Neural progenitor cell (in vitro differentiated cells): Measurements from ENCODE around the gene MAPRE3.

Source experiments
- EZH2 ChIP-seq: fragments of 200-600 bp; sonication (generic); IDR thresholded peaks from 2 replicates; pipeline ENCODE4 v1.6.1; 2017; ENCODE audit warnings: antibody characterized with exemption, mild to moderate bottlenecking, moderate library complexity
- TF ChIP-seq, protein P1 (sequence below): fragments of 200-600 bp; sonication (generic); IDR thresholded peaks from 2 replicates; pipeline ENCODE4 v1.5.1; 2017; ENCODE audit warnings: antibody characterized with exemption, mild to moderate bottlenecking

GRCh38 chr2:26985807-26986206 is 15.4 kb downstream of the MAPRE3 start:
- no peak for TF ChIP-seq EZH2
- TF ChIP-seq, protein P1, sequence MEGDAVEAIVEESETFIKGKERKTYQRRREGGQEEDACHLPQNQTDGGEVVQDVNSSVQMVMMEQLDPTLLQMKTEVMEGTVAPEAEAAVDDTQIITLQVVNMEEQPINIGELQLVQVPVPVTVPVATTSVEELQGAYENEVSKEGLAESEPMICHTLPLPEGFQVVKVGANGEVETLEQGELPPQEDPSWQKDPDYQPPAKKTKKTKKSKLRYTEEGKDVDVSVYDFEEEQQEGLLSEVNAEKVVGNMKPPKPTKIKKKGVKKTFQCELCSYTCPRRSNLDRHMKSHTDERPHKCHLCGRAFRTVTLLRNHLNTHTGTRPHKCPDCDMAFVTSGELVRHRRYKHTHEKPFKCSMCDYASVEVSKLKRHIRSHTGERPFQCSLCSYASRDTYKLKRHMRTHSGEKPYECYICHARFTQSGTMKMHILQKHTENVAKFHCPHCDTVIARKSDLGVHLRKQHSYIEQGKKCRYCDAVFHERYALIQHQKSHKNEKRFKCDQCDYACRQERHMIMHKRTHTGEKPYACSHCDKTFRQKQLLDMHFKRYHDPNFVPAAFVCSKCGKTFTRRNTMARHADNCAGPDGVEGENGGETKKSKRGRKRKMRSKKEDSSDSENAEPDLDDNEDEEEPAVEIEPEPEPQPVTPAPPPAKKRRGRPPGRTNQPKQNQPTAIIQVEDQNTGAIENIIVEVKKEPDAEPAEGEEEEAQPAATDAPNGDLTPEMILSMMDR = no peak
